GM12878 (cell line): ENCODE results near the gene SP110. TPM values are rescaled to one million over a fixed set of nuclear protein-coding genes. Genes with fewer than 3 reads are reported as not detected.

Experiments used
- BCL11A ChIP-seq: IDR thresholded peaks from 2 replicates; pipeline ENCODE4 v1.6.1; 2011; ENCODE audit warnings: low read depth, low read length
- DPF2 ChIP-seq: fragments of 450-650 bp; IDR thresholded peaks from 2 replicates; pipeline ENCODE4 v1.6.1; 2017; ENCODE audit warnings: mild to moderate bottlenecking
- EGR1 ChIP-seq, 2 experiments: IDR thresholded peaks; 1 replicate in 1 of 2; 2 replicates in 1 of 2; pipeline ENCODE4 v1.6.1; 2011 to 2012; ENCODE audit warnings: low read depth in 2 of 2, low read length in 2 of 2, borderline replicate concordance in 1 of 2, mild to moderate bottlenecking in 1 of 2, moderate library complexity in 1 of 2
- JUNB ChIP-seq: IDR thresholded peaks from 2 replicates; pipeline ENCODE4 v1.6.1; 2016; ENCODE audit warnings: antibody characterized with exemption, mild to moderate bottlenecking
- MEF2A ChIP-seq: IDR thresholded peaks from 2 replicates; pipeline ENCODE4 v1.6.1; 2011; ENCODE audit warnings: low read depth, mild to moderate bottlenecking, low read length, moderate library complexity; ENCODE audit not compliant: insufficient read depth
- NFYB ChIP-seq: IDR thresholded peaks from 2 replicates; pipeline ENCODE4 v1.6.1; 2011; ENCODE audit warnings: low read depth, mild to moderate bottlenecking, low read length, improper control_type of control experiment, moderate library complexity; ENCODE audit not compliant: insufficient read depth
- PML ChIP-seq: IDR thresholded peaks from 2 replicates; pipeline ENCODE4 v1.6.1; 2012; ENCODE audit warnings: low read length, inconsistent platforms
- RBBP5 ChIP-seq: fragments of 200-600 bp; sonication (generic); conservative IDR thresholded peaks from 2 replicates; pipeline ENCODE4 v1.6.1; 2016
- RFX5 ChIP-seq: IDR thresholded peaks from 2 replicates; pipeline ENCODE4 v1.6.1; 2011; ENCODE audit warnings: low read depth, low read length, improper control_type of control experiment
- SIN3A ChIP-seq: IDR thresholded peaks from 2 replicates; pipeline ENCODE4 v1.6.1; 2012; ENCODE audit warnings: low read depth, low read length, improper control_type of control experiment
- SIX5 ChIP-seq: IDR thresholded peaks from 2 replicates; pipeline ENCODE4 v1.6.1; 2011; ENCODE audit warnings: mild to moderate bottlenecking, low read depth, low read length, moderate library complexity; ENCODE audit not compliant: severe bottlenecking
- ZNF622 ChIP-seq: fragments of 450-650 bp; IDR thresholded peaks from 2 replicates; pipeline ENCODE4 v1.6.1; 2017; ENCODE audit warnings: mild to moderate bottlenecking, inconsistent platforms
- polyA plus RNA-seq, 11 experiments: library from polyadenylated mRNA; depleted of rRNA in 4 of 11; unstranded in 6 of 11; stranded (reverse) in 5 of 11; fragments of >200 nt; fragmentation: Nextera tagmentation in 4 of 11; fragmentation: Illumina TruSeq in 1 of 11; extraction: Ambion mirVana in 4 of 11; extraction: Trizol in 1 of 11; gene quantifications; 1 replicate in 1 of 11; 2 replicates in 10 of 11; pipeline versions ENCODE4 v1.2.1 to v1.2.3, GENCODE V29; 2011 to 2016; ENCODE audit warnings: inconsistent platforms in 2 of 11, missing spikeins in 2 of 11, low read depth in 1 of 11
- total RNA-seq, 4 experiments: library from RNA; depleted of rRNA in 3 of 4; stranded (reverse); fragments of >200 nt in 3 of 4; fragmentation: Illumina TruSeq in 1 of 4; extraction: Trizol in 1 of 4; gene quantifications; 2 replicates each; pipeline versions ENCODE4 v1.2.1 to v1.2.3, GENCODE V29; 2013 to 2021
- TF ChIP-seq, protein P1 (sequence below): IDR thresholded peaks from 2 replicates; pipeline ENCODE4 v1.6.1; 2012; ENCODE audit warnings: mild to moderate bottlenecking, low read depth, low read length
- TF ChIP-seq, protein P2 (sequence below): fragments of 450-650 bp; IDR thresholded peaks from 2 replicates; pipeline ENCODE4 v1.6.1; 2016; ENCODE audit warnings: mild to moderate bottlenecking, moderate library complexity, borderline replicate concordance
- TF ChIP-seq, protein P3 (sequence below): fragments of 450-650 bp; IDR thresholded peaks from 2 replicates; pipeline ENCODE4 v1.6.1; 2014; ENCODE audit warnings: mild to moderate bottlenecking
- TF ChIP-seq, protein P4 (sequence below): fragments of 450-650 bp; IDR thresholded peaks from 2 replicates; pipeline ENCODE4 v1.6.1; 2017; ENCODE audit warnings: mild to moderate bottlenecking, moderate library complexity

Gene SP110
- total and polyA plus RNA-seq, 10 of the 15 experiments (the other 5 are each of a cell fraction or from before 2014, with no cell fraction given) = 81.2 to 149 (median 100) TPM

DNA sequence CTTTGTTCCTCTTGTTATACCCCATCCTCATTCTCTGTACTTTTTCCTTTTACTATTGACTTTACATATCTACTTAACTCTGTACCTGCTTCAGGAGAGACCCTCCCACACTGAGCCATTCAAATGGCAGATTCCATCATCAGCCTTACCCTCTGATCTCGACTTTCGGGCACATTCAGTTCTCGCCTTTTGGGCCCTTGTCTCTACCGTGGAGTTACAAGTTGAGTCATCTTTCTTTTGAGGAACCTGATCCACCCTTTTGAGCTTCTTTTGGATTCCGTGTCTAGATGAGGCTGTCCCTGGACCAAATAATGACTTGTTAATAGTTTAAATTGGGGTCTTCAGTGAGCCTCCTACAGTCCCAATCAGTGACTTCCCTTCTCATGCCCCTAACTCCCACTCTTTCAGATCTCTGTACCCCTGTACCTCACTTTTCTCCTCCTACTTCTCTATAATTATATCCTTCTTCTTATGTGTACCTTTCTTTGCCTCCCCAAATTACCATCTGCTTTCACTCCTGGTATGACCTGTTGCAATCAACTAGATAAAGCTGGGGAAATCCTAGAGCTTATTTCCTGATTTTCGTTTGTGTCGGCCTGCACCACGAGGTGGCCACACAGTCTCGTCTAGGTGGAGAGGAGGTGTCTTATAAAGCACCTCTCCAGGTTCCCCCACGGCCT, 17.2 kb downstream of the SP110 start (continued):
- TF ChIP-seq, protein P1, sequence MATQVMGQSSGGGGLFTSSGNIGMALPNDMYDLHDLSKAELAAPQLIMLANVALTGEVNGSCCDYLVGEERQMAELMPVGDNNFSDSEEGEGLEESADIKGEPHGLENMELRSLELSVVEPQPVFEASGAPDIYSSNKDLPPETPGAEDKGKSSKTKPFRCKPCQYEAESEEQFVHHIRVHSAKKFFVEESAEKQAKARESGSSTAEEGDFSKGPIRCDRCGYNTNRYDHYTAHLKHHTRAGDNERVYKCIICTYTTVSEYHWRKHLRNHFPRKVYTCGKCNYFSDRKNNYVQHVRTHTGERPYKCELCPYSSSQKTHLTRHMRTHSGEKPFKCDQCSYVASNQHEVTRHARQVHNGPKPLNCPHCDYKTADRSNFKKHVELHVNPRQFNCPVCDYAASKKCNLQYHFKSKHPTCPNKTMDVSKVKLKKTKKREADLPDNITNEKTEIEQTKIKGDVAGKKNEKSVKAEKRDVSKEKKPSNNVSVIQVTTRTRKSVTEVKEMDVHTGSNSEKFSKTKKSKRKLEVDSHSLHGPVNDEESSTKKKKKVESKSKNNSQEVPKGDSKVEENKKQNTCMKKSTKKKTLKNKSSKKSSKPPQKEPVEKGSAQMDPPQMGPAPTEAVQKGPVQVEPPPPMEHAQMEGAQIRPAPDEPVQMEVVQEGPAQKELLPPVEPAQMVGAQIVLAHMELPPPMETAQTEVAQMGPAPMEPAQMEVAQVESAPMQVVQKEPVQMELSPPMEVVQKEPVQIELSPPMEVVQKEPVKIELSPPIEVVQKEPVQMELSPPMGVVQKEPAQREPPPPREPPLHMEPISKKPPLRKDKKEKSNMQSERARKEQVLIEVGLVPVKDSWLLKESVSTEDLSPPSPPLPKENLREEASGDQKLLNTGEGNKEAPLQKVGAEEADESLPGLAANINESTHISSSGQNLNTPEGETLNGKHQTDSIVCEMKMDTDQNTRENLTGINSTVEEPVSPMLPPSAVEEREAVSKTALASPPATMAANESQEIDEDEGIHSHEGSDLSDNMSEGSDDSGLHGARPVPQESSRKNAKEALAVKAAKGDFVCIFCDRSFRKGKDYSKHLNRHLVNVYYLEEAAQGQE = no peak
- TF ChIP-seq BCL11A (peak; percentile 34), SIN3A (no peak), DPF2 (peak; percentile 60), PML (no peak; the same call in 1 of the 2 replicates), EGR1 (IDR thresholded peaks at IDR 0.05; ENCODE audit: borderline replicate concordance in 1 of 2, low read depth in 2 of 2, low read length in 2 of 2) (no peak), JUNB (peak; percentile 86), NFYB (no peak), MEF2A (no peak), RBBP5 (no peak), ZNF622 (no peak), RFX5 (no peak), SIX5 (no peak)
- TF ChIP-seq, protein P2, sequence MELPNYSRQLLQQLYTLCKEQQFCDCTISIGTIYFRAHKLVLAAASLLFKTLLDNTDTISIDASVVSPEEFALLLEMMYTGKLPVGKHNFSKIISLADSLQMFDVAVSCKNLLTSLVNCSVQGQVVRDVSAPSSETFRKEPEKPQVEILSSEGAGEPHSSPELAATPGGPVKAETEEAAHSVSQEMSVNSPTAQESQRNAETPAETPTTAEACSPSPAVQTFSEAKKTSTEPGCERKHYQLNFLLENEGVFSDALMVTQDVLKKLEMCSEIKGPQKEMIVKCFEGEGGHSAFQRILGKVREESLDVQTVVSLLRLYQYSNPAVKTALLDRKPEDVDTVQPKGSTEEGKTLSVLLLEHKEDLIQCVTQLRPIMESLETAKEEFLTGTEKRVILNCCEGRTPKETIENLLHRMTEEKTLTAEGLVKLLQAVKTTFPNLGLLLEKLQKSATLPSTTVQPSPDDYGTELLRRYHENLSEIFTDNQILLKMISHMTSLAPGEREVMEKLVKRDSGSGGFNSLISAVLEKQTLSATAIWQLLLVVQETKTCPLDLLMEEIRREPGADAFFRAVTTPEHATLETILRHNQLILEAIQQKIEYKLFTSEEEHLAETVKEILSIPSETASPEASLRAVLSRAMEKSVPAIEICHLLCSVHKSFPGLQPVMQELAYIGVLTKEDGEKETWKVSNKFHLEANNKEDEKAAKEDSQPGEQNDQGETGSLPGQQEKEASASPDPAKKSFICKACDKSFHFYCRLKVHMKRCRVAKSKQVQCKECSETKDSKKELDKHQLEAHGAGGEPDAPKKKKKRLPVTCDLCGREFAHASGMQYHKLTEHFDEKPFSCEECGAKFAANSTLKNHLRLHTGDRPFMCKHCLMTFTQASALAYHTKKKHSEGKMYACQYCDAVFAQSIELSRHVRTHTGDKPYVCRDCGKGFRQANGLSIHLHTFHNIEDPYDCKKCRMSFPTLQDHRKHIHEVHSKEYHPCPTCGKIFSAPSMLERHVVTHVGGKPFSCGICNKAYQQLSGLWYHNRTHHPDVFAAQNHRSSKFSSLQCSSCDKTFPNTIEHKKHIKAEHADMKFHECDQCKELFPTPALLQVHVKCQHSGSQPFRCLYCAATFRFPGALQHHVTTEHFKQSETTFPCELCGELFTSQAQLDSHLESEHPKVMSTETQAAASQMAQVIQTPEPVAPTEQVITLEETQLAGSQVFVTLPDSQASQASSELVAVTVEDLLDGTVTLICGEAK = no peak; the same call in 1 of the 2 replicates
- TF ChIP-seq, protein P3, sequence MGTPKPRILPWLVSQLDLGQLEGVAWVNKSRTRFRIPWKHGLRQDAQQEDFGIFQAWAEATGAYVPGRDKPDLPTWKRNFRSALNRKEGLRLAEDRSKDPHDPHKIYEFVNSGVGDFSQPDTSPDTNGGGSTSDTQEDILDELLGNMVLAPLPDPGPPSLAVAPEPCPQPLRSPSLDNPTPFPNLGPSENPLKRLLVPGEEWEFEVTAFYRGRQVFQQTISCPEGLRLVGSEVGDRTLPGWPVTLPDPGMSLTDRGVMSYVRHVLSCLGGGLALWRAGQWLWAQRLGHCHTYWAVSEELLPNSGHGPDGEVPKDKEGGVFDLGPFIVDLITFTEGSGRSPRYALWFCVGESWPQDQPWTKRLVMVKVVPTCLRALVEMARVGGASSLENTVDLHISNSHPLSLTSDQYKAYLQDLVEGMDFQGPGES = no peak
- TF ChIP-seq, protein P4, sequence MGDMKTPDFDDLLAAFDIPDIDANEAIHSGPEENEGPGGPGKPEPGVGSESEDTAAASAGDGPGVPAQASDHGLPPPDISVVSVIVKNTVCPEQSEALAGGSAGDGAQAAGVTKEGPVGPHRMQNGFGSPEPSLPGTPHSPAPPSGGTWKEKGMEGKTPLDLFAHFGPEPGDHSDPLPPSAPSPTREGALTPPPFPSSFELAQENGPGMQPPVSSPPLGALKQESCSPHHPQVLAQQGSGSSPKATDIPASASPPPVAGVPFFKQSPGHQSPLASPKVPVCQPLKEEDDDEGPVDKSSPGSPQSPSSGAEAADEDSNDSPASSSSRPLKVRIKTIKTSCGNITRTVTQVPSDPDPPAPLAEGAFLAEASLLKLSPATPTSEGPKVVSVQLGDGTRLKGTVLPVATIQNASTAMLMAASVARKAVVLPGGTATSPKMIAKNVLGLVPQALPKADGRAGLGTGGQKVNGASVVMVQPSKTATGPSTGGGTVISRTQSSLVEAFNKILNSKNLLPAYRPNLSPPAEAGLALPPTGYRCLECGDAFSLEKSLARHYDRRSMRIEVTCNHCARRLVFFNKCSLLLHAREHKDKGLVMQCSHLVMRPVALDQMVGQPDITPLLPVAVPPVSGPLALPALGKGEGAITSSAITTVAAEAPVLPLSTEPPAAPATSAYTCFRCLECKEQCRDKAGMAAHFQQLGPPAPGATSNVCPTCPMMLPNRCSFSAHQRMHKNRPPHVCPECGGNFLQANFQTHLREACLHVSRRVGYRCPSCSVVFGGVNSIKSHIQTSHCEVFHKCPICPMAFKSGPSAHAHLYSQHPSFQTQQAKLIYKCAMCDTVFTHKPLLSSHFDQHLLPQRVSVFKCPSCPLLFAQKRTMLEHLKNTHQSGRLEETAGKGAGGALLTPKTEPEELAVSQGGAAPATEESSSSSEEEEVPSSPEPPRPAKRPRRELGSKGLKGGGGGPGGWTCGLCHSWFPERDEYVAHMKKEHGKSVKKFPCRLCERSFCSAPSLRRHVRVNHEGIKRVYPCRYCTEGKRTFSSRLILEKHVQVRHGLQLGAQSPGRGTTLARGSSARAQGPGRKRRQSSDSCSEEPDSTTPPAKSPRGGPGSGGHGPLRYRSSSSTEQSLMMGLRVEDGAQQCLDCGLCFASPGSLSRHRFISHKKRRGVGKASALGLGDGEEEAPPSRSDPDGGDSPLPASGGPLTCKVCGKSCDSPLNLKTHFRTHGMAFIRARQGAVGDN = no peak
